Measurements from ENCODE around the gene PROZ. TPM values are rescaled to one million over a fixed set of nuclear protein-coding genes. Genes with fewer than 3 reads are reported as not detected.

Gene PROZ
- total and polyA plus RNA-seq, 2 donors (not counting 1 experiment from before 2014, with no cell fraction given) = not detected

DNA sequence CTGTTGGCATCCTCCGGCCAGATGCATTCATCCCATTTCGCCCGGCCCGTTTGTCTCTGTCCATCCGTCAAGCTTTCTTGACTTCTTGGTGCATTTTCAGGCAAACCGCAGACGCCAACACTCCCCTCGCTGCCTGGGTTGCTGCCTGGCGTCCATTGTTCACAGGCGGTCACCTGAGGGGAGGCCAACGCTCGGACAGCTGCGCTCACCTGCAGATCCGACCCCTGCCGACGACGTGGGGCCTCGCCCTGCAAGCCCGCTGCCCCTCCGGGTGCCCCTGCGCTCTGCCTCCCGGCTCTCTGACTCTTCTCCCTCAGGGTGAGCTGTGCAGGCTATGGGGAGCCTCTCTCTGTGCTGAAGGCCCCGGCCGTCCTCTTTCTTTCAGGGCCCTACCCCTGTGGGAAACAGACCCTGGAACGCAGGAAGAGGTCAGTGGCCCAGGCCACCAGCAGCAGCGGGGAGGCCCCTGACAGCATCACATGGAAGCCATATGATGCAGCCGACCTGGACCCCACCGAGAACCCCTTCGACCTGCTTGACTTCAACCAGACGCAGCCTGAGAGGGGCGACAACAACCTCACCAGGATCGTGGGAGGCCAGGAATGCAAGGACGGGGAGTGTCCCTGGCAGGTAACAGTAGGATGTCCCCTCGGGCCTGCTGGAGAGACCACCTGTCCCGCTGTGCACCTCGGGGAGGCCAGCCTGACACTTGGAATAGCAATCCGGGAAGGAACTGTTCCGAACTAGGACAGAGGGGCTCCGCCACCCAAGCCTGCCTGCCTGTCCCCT, 14.8 kb upstream of the PROZ start:
- Mint-ChIP-seq H3K4me3 (no peak overlapping the region), H3K27ac (no peak overlapping the region)
- no peak overlapping the region for H3K4me2 ChIP-seq (replicated peaks; ENCODE audit: low read depth, low read length, poor library complexity, severe bottlenecking)

DNA sequence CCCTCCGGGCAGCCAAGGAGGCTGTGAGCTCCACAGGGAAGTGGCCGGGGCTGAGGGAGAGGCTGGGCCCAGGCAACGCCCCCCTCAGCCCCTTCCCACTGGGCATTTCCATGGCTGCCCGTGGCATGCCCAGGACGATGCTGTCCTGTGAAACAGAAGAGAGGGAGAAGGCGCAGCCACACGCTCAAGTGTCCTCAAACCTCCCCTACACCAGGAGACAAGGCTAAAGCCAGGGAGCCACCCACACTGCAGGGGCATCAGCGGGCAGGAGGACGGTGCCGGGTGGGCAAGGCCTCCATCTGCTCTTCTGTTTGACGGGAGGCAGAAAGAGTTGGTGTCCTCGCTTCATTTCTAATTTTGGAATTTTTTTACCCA, 14.2 kb upstream of the PROZ start:
- Mint-ChIP-seq H3K9me3 (ENCODE audit: insufficient read depth) (no peaks in the 10 kb centered on the region), H3K4me3 (no peak overlapping the region), H3K27me3 (peaks cover 13% of the 10 kb centered on the region), H3K27ac (no peak overlapping the region), H3K4me1 (no peaks in the 10 kb centered on the region)
- ChIA-PET CTCF (no interaction called here), POLR2A (no interaction called here)
- no peak overlapping the region for H2AFZ ChIP-seq (ENCODE audit: insufficient read depth, low read depth, low read length, poor library complexity, severe bottlenecking)
- TF ChIP-seq, protein P1, sequence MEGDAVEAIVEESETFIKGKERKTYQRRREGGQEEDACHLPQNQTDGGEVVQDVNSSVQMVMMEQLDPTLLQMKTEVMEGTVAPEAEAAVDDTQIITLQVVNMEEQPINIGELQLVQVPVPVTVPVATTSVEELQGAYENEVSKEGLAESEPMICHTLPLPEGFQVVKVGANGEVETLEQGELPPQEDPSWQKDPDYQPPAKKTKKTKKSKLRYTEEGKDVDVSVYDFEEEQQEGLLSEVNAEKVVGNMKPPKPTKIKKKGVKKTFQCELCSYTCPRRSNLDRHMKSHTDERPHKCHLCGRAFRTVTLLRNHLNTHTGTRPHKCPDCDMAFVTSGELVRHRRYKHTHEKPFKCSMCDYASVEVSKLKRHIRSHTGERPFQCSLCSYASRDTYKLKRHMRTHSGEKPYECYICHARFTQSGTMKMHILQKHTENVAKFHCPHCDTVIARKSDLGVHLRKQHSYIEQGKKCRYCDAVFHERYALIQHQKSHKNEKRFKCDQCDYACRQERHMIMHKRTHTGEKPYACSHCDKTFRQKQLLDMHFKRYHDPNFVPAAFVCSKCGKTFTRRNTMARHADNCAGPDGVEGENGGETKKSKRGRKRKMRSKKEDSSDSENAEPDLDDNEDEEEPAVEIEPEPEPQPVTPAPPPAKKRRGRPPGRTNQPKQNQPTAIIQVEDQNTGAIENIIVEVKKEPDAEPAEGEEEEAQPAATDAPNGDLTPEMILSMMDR (IDR thresholded peaks at IDR 0.05) = no peak
- TF ChIP-seq EZH2 (IDR thresholded peaks at IDR 0.05; ENCODE audit: borderline replicate concordance, insufficient read depth, low read depth, low read length, poor library complexity, severe bottlenecking) = no peak
- no peaks in the 10 kb centered on the region for H3K79me2 ChIP-seq (ENCODE audit: control insufficient read depth, insufficient read depth, low read length)
- no peak for ATAC-seq (ENCODE audit: low read depth)
- H3K27me3 ChIP-seq (replicated peaks in 1 of 4; ENCODE audit: control extremely low read depth in 1 of 4, control insufficient read depth in 3 of 4, insufficient read depth in 4 of 4, low read length in 3 of 4) = peaks cover 0 to 7% (median 0%) of the 10 kb centered on the region in 4 experiments
- WGBS (ENCODE audit: insufficient coverage) = 86% methylated on average over 2 of the region's 12 CpGs
- no peak overlapping the region for H3K27ac ChIP-seq (ENCODE audit: low read length in 2 of 2)
- H3K4me1 ChIP-seq (ENCODE audit: control insufficient read depth in 2 of 2, insufficient read depth in 2 of 2, low read length in 2 of 2) = no peaks in the 10 kb centered on the region
- no peaks in the 10 kb centered on the region for H4K20me1 ChIP-seq (ENCODE audit: control insufficient read depth, insufficient read depth, low read length, poor library complexity, severe bottlenecking)
- intact Hi-C loops (cut with micrococcal nuclease) = no loop called here
- H3K9me3 ChIP-seq (ENCODE audit: control extremely low read depth in 1 of 3, control insufficient read depth in 2 of 3, insufficient read depth in 1 of 3, low read length in 2 of 3) = peaks cover 0 to 8% (median 0%) of the 10 kb centered on the region in 3 donors
- H3K4me2 ChIP-seq (replicated peaks; ENCODE audit: low read depth, low read length, poor library complexity, severe bottlenecking) = no peak overlapping the region
- no peak for DNase-seq
- H3K4me3 ChIP-seq (ENCODE audit: control extremely low read depth in 1 of 5, extremely low read depth in 1 of 5, insufficient read depth in 1 of 5, low read depth in 2 of 5, low read length in 4 of 5) = no peak overlapping the region
- no peaks in the 10 kb centered on the region for H3K36me3 ChIP-seq (replicated peaks in 1 of 2; ENCODE audit: control extremely low read depth in 1 of 2, control insufficient read depth in 1 of 2, extremely low read depth in 1 of 2, insufficient read depth in 2 of 2, low read length in 1 of 2)
- no peak overlapping the region for H3K9ac ChIP-seq (ENCODE audit: low read length)

More for the DNA sequence above, 14.8 kb upstream of the PROZ start:
- Histone ChIP-seq H3K4me1 (ENCODE audit: control insufficient read depth in 2 of 2, insufficient read depth in 2 of 2, low read length in 2 of 2) (no peaks in the 10 kb centered on the region), H3K9ac (ENCODE audit: low read length) (no peak overlapping the region), H3K27ac (ENCODE audit: low read length in 2 of 2) (no peak overlapping the region), H3K4me3 (ENCODE audit: control extremely low read depth in 1 of 5, extremely low read depth in 1 of 5, insufficient read depth in 1 of 5, low read depth in 2 of 5, low read length in 4 of 5) (no peak overlapping the region), H3K27me3 (replicated peaks in 1 of 4; ENCODE audit: control extremely low read depth in 1 of 4, control insufficient read depth in 3 of 4, insufficient read depth in 4 of 4, low read length in 3 of 4) (peaks cover 0 to 7% (median 0%) of the 10 kb centered on the region in 4 experiments), H3K36me3 (replicated peaks in 1 of 2; ENCODE audit: control extremely low read depth in 1 of 2, control insufficient read depth in 1 of 2, extremely low read depth in 1 of 2, insufficient read depth in 2 of 2, low read length in 1 of 2) (no peaks in the 10 kb centered on the region), H3K79me2 (ENCODE audit: control insufficient read depth, insufficient read depth, low read length) (no peaks in the 10 kb centered on the region), H3K9me3 (ENCODE audit: control extremely low read depth in 1 of 3, control insufficient read depth in 2 of 3, insufficient read depth in 1 of 3, low read length in 2 of 3) (peaks cover 0 to 8% (median 0%) of the 10 kb centered on the region in 3 donors), H4K20me1 (ENCODE audit: control insufficient read depth, insufficient read depth, low read length, poor library complexity, severe bottlenecking) (no peaks in the 10 kb centered on the region), H2AFZ (ENCODE audit: insufficient read depth, low read depth, low read length, poor library complexity, severe bottlenecking) (no peak overlapping the region)
- no peaks in the 10 kb centered on the region for H3K4me1 Mint-ChIP-seq
- H3K27me3 Mint-ChIP-seq = peaks cover 17% of the 10 kb centered on the region
- ChIA-PET CTCF (no interaction called here), POLR2A (no interaction called here)
- DNase-seq (no peak), ATAC-seq (ENCODE audit: low read depth) (no peak)
- intact Hi-C loops (cut with micrococcal nuclease) = no loop called here
- H3K9me3 Mint-ChIP-seq (ENCODE audit: insufficient read depth) = no peaks in the 10 kb centered on the region
- WGBS (ENCODE audit: insufficient coverage) = 92% methylated on average over 37 of the region's 39 CpGs
- TF ChIP-seq, protein P1 (IDR thresholded peaks at IDR 0.05) = no peak
- no peak for TF ChIP-seq EZH2 (IDR thresholded peaks at IDR 0.05; ENCODE audit: borderline replicate concordance, insufficient read depth, low read depth, low read length, poor library complexity, severe bottlenecking)
